ENCODE results near the gene CNGA1.

GRCh38 chr4:48065587-48066052 is 49.1 kb upstream of the CNGA1 start:
- TF ChIP-seq ZNF416 (tag by site-specific recombination; IDR thresholded peaks at IDR 0.05) (no peak), ZNF510 (tag by site-specific recombination; IDR thresholded peaks at IDR 0.05; ENCODE audit: insufficient replicate concordance) (no peak), BCL11B (tag by site-specific recombination; IDR thresholded peaks at IDR 0.05; ENCODE audit: low read depth) (no peak), ZNF785 (tag by site-specific recombination; IDR thresholded peaks at IDR 0.05) (no peak)
- TF ChIP-seq, protein P1, sequence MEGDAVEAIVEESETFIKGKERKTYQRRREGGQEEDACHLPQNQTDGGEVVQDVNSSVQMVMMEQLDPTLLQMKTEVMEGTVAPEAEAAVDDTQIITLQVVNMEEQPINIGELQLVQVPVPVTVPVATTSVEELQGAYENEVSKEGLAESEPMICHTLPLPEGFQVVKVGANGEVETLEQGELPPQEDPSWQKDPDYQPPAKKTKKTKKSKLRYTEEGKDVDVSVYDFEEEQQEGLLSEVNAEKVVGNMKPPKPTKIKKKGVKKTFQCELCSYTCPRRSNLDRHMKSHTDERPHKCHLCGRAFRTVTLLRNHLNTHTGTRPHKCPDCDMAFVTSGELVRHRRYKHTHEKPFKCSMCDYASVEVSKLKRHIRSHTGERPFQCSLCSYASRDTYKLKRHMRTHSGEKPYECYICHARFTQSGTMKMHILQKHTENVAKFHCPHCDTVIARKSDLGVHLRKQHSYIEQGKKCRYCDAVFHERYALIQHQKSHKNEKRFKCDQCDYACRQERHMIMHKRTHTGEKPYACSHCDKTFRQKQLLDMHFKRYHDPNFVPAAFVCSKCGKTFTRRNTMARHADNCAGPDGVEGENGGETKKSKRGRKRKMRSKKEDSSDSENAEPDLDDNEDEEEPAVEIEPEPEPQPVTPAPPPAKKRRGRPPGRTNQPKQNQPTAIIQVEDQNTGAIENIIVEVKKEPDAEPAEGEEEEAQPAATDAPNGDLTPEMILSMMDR (tag by site-specific recombination; IDR thresholded peaks at IDR 0.05): no peak
- TF ChIP-seq, protein P2, sequence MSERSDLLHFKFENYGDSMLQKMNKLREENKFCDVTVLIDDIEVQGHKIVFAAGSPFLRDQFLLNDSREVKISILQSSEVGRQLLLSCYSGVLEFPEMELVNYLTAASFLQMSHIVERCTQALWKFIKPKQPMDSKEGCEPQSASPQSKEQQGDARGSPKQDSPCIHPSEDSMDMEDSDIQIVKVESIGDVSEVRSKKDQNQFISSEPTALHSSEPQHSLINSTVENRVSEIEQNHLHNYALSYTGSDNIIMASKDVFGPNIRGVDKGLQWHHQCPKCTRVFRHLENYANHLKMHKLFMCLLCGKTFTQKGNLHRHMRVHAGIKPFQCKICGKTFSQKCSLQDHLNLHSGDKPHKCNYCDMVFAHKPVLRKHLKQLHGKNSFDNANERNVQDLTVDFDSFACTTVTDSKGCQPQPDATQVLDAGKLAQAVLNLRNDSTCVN (tag by site-specific recombination; optimal IDR thresholded peaks at IDR 0.05): no peak

Measured in HEK293 (cell line).